Measurements from ENCODE around the gene NPEPPS.

The NPEPPS gene

DNA sequence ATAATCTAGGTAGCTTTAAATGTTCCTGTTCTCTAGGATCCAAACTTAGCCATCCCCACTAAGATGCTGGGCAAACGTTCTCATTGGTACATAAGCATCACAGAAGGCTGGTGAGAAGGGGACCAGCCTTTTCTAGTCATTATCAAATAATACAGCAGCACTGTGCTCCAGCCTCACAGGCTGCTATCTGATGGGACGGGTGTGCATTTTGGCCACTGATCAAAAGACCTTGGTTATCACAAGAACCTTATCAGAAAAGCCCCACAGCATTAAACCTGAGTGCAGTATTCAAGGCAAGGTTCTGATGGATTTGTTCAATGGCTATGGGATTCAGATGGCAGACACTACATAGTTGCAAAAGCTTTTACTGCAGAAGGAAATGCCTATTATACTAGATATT, 99.7 kb downstream of the NPEPPS start:
- no peak for DNase-seq

DNA sequence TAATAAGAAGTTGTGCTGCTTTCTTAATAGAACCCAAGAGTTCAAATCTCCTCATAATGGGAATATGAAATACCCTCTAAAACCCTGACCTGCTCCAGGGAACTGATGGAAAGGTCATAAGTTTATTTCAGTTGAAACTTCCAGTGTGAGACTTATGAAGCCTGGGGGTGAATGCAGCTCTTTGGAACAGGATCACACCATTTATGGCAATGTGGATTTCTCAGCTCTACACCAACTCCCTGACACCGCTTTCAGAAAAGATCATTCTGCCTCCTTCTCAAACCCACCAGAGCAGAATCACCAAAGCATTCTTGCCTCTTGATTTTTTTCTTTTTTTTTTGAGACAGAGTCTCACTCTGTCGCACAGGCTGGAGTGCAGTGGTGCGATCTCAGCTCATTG, 102.1 kb downstream of the NPEPPS start:
- no peak for DNase-seq

DNA sequence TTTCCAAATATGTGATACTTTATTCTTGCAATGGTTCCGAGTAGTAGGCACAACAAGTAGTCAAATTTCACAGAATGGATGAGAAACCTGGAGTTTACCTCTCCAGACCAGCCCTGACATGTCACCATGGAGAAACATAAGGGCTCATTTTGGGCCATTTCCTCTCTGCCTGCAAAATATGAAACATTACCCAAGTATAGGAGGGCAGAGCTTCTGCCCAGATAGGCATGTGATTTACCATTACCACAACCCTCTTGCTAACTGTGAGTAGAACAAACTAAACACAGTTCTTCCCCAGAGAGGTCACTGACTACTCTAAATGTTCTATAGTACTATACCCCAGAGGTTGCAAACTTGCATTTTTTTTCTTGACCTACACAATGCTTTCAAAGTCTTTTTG, 103.1 kb downstream of the NPEPPS start:
- DNase-seq: no peak

DNA sequence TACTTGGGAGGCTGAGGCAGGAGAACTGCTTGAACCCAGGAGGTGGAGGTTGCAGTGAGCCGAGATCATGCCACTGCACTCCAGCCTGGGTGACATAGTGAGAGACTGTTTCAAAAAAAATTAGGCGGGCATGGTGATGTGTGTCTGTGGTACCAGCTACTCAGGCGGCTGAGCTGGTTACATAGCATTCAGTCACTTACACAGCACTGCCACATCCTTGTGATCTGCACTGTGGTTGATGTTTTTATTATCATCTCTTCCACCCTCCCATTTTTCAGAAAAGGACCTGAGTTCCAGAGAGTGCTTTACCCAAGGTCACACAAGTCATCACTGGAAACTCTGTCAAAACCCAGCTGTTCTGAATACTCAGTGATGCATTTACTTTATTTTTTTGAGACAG, 104.0 kb downstream of the NPEPPS start:
- DNase-seq: no peak

DNA sequence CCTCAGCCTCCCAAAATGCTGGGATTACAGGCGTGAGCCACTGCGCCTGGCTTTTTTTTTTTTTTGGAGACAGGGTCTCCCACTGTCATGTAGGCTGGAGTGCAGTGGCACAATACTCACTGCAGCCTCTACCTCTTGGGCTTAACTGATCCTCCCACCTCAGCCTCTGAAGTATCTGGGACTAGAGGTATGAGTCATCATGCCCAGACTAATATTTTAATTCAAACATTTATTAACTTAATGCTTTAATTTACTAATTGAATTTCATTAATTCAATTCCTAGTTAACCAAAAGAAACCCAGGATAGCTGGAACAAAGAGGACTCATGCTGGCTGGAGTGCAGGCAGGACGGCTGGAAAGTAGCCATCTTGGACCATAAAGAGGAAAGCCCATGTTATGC, 104.8 kb downstream of the NPEPPS start:
- DNase-seq: no peak

DNA sequence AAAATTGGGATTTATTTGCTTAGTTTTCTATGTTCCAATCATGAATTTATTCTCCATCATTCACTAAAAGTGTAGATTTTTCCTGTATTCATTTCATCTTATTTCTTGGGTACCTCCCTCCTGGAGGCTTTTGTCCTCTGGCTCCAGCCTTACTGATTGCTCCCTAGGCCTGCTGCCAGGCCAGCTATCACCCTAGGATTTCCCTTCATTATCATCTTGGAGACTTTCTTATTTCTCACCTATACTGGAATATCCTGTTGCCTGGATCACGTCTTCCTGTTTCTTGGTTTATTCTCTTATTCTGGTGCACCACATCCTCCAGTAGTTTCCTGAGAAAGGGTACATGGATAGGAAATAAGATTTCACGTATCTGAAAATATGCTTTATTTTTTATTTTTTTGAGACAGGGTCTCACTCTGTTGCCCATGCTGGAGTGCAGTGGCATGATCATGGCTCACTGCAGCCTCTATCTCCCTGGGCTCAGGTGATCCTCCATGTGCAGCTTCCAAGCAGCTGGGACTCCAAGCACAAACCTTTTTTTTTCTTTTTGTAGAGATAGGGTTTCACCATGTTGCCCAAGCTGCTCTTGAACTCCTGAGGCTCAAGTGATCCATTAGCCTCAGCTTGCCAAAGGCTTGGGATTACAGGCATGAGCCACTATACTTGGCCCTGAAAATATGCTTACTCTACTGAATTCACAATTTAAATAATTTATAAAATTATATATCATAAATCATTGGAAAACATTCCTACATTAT, 105.5 kb downstream of the NPEPPS start:
- no peak for DNase-seq

DNA sequence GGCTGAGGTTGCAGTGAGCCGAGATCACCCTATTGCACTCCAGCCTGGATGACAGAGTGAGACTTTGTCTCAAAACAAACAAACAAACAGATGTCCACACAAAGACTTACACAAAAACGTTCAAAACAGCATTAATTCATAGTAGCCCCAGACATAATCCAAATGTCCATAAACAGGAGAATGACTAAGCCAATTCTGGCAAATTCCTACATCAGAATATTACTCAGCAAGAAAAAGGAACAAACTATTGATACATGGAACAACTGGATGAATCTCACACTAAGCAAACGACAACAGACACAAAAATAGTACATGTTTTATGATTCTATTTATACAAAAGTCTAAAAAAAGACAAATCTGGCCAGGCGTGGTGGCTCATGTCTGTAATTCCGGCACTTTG, 108.0 kb downstream of the NPEPPS start:
- no peak for DNase-seq

DNA sequence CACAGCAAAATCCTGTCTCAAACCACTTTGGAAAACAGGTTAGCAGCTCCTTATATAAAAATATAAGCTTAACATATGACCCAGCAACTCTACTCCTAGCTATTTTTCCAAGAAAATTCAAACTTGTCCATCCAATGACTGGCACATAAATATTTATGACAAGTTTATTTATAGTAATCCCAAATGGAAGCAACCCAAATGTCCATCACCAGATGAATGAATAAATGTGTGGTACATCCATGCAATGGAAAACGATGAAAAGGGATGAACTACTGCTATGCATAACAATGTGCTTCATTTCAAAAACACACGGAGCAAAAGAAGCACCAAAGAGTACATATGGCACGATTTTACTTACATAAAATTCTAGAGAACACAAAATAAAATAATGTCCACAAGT, 109.2 kb downstream of the NPEPPS start:
- DNase-seq: no peak

DNA sequence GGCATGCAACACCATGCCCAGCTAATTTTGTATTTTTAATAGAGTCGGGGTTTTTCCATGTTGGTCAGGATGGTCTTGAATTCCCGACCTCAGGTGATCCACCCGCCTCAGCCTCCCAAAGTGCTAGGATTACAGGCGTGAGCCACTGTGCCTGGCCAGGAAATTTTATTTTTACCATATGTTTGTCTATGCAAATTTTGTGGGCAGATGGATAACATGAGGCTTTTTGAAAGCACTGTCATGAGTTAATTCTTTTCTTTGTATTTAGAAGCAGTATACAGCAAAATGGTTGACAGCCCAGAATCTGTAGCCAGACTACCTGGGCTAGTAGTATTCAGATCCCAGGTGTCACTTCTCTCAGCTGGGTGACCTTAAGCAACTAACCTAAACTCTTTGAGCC, 110.3 kb downstream of the NPEPPS start:
- DNase-seq: no peak

DNA sequence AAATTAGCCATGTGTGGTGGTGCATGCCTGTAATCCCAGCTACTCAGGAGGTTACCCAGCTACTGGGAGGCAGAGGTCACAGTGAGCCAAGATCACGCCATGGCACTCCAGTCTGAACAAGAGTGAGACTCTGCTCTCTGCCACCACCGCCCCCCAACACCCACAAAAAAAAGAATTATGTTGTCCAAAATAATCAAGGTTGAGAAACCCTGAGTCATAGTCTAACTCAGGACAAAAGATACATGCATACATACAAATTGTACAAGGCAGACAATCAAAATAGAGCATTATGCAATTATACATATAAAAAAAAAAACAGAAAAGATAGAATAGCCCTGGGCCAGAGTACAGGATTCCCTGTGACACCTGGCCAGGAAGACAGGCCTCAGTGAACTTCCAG, 112.2 kb downstream of the NPEPPS start:
- no peak for DNase-seq

DNA sequence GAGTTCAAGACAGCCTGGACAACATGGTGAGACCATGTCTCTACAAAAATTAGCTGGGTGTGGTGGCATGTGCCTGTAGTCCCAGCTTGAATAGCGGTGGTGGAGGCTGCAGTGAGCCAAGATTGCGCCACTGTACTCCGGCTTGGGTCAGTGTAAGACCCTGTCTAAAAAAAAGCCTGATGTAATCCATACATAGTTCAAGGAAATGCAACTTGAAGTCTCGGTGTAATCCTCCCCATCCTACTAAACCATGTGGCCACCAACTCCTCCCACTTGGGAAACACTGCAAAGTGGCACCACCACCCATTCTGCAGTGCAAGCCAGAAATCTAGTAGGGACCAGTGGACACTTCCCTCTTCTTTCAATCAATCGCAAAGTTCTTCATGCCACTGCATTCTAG, 113.4 kb downstream of the NPEPPS start:
- no peak for DNase-seq

DNA sequence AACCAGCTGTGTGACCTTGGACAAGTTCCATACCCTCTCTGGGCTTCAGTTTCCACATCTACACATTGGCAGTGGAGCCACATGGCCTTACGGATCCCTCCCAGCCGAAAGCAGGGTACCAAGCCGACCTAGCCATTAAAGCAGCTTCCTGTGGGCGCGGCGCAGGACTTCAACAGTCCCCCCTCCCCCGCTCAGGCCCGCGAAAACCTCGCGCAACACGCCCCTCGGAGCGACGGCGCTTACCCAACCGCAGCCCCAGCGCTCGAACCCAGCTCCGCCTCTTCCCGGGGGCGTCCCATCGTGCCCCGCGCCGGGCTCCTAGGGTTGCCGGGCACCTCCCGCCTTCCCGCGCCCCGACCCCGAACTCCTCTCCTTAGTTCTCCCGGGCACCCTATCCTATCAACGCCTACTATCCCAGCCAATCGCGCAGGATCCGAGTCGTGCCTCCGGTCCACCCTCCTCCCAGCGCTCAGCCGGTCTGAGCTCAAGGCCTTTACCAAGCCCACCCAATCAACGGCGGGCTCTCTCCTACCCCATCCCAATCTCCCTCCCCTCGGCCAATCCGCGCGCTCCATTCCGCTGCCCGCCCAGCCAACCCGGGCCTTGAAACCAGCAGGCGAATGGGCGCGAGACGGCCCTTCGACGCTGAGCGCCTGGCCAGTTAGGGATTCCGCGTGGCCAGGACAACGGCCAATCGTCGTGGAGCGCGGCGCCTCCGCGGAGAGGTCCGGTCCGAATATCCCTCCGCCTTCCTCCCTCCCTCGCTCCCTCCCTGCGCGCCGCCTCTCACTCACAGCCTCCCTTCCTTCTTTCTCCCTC, 118.5 kb downstream of the NPEPPS start, which contains the start of gene KPNB1:
Gene KPNB1 (plus strand): TSS at position 767 of the 819 bp plus-strand sequence. CDS start 326 bp downstream, outside the sequence.
- peak; percentile 99 for DNase-seq

DNA sequence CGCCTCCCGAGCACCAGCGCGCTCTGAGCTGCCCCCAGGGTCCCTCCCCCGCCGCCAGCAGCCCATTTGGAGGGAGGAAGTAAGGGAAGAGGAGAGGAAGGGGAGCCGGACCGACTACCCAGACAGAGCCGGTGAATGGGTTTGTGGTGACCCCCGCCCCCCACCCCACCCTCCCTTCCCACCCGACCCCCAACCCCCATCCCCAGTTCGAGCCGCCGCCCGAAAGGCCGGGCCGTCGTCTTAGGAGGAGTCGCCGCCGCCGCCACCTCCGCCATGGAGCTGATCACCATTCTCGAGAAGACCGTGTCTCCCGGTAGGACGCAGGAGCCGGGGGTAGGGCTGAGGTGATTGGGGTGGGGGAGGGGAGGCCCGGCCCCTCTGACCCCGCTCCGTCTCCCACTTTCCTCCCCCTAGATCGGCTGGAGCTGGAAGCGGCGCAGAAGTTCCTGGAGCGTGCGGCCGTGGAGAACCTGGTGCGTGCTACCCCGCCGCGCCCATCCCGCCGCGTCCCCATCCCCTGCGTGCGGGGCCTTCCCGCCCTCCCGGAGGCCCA, 119.1 kb downstream of the NPEPPS start:
- peak; percentile 75 for DNase-seq

DNA sequence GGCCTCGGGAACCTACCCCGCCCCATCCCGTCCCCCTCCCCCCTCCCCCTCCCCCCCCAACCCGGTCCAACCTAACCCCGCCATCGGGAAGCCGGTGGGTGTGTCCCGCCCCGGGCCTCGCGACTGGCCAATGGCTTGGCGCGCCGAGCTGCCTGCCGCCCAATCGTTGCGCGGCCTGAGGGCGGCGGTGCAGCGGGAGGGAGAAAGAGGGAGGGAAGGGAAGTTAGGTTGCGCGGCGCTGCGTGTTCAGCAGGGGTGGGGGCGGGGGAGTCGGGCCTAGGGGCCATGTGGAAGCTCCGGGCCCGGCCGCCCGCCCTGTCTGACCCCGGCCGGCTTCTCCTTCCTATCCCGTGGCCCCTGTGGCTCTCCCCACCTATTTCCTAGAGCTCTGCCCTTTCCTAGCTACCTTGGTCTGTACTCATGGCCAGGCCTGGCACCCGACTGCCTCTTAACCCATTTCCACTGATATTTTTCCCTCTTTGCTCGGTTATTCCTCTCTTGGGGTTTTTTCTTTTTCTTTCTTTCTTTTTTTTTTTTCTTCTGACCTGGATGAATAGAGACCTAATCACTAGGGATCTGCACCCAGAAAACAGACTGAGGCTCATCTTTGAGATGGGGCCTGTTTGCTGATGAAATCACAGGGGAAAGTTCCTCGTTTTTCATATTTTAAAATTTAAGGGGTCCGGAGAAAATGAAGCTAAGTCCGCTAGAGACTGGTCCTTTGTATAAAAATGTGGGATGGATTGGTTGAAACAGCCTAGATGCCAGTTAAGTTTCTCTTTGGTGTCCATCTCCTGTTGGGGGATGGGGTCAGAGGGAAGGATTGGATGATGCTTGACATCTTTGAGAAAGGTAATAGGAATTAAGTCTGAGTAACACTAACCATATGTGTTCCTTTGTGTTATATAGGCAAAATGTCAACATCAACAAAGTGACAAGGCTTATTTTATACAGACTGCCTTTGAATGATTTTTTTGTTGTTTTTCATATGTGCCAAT, 119.9 kb downstream of the NPEPPS start:
- DNase-seq: peak; percentile 96

DNA sequence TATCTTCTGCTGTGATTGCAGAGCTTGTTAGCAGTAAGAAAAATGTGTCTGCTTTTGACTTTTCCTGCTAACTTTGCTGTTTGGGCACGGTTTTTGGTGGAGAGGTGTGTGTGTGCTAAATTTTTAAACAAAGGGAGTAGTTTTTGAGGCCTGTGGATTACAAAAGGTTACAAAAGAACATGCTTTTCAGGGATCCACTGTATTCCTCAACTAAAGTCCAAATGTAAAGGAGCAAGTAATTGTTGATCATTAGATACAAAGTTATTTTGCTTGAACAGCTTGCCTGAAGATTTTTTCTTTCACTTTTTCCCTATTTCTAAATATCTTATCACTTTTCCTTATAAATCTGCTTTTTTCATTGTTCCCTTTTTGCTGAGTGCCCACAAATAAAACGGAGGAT, 120.8 kb downstream of the NPEPPS start:
- DNase-seq: no peak

DNA sequence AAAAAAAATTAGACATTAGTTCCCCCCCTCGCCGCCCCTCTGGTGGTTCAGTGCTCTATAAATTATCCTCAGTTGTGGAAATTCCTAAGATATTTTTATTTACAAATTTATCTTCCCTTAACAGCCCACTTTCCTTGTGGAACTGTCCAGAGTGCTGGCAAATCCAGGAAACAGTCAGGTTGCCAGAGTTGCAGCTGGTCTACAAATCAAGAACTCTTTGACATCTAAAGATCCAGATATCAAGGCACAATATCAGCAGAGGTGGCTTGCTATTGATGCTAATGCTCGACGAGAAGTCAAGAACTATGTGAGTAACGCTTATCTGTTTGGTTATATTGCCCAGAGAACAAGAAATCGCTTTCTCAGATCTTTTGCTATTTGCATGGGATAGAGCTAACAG, 121.7 kb downstream of the NPEPPS start:
- DNase-seq: no peak

DNA sequence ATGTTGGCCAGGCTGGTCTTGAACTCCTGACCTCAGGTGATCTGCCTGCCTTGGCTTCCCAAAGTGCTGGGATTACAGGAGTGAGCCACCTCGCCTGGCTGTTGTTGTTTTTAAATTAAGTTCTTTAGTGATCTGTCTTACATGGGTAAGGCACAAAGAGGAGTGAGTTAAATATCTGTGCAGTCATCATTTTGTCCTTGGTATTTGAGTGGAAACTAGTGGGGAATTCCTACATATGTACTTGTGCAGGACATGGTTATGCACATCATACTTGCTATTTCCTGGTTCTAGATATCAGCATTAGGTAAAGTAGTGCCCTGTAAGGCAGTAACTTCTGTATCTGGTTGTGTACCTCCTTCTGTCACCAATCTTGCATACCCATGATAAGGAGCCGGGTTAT, 122.5 kb downstream of the NPEPPS start:
- no peak for DNase-seq

DNA sequence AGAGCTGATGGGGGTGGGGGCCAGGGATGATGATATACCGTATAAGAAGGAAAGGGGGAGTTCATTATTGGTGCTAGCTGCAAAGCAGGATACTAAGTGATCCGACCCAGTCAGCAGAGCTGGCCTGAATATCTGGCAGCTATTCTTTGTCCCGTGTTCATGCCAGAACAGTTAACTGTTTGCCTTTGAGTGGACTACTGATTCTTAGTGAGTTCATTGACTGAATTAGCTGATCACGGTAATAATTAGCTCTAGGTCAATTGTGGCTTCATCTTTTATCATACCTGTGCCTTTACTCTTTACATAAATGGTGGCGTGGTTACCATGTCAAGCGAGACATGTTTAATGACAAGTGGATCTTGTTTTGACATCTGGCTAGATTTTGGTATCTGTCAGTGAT, 124.1 kb downstream of the NPEPPS start:
- no peak for DNase-seq

DNA sequence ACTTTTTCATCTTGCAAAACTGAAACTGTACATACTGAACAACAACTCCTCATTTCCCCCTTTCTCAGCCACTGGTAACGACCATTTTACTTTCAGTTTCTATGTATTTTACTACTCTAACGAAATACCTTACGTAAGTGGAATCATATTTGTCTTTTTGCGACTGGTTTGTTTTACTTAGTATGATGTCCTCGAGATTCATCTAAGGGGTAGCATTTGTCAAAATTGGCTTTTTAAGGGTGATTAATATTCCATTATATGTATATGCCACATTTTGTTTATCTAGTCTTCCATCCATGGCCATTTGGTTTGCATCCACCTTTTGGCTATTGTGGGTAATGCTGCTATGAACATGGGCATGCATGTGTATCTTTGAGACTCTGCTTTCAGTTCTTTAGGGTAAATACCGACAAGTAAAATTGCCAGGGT, 129.2 kb downstream of the NPEPPS start:
- no peak for DNase-seq

DNA sequence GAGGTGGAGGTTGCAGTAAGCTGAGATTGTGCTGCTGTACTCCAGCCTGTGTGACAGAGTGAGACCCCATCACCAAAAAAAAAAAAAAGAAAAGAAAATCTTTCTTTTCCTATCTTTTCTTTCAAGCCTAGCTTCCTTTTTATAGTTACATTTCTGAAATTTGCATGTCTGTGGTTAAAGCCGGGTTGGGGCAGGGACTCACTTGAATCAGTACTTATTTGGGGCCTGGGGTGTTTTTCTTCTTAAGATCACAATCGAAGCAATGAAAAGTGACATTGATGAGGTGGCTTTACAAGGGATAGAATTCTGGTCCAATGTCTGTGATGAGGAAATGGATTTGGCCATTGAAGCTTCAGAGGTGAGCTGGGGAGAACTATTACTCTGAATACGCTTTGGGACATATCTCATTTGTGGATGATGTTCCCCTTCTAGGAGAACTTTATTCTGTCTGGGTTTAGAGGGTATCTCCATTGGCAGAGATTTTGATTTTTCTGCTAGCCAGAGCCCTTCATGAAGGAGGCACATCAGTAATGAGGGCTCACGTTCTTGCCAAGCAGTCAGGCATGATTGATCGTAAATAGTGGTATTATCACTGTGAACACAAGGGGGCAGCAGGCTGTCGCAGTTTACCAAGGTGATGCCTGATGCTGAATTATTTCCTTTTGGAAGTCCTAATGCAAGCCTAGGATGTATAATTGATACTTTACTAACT, 133.2 kb downstream of the NPEPPS start:
- peak; percentile 29 for DNase-seq

DNA sequence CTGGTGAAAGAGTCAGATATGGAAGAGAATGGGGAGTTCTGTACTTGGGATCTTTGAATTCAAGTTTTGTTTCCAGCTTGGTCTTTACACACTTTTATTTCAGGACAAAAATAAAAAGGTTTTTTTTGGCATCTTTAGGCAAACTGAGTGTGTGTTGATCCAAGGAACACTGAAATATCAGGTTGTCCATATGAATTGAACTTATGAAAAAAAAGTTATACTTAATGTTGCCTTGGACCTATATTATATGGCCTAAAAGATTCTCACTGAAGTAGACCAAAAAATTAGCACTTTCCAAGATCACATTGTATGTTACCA, 133.7 kb downstream of the NPEPPS start:
- DNase-seq: no peak

DNA sequence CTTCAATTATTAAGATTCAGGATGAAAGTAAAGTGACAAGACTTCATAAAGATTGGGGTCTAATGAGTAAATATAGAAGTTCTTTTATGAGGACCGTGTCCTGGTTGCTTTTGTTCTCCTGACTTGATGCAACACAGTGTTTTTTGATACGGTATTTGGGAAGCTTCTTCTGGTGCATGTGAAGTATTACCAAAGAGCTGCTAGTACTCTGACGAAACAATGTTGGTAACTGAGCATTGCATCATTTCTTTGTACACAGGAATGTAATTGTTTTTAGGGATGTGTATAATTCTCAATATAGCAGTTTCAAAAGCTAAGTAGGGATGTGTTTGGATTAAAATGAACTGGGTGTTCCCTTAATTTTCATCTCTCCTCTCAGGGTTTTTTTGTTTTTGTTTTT, 134.7 kb downstream of the NPEPPS start:
- no peak for DNase-seq

Data from stimulated activated naive CD4-positive, alpha-beta T cell treated with Interleukin-2 at 50 U/mL for 16 hours (primary cell).